ENCODE measurements around the gene TRIB2.

The TRIB2 gene

DNA sequence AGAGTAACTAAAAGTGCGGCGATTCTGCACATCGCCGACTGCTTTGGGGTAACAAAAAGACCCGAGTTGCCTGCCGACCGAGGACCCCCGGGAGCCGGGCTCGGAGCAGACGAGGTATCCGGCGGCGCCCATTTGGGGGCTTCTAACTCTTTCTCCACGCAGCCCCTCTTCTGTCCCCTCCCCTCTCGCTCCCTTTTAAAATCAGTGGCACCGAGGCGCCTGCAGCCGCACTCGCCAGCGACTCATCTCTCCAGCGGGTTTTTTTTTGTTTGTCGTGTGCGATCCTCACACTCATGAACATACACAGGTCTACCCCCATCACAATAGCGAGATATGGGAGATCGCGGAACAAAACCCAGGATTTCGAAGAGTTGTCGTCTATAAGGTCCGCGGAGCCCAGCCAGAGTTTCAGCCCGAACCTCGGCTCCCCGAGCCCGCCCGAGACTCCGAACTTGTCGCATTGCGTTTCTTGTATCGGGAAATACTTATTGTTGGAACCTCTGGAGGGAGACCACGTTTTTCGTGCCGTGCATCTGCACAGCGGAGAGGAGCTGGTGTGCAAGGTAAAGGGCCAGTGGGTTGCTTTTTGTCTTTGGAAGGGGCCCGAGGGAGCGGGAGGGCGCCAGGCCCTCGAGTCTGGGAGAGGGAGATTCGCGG lies 1.4 kb downstream of the TRIB2 start:
- H3K4me3 ChIP-seq: peak overlapping the region; percentile 46 to 77 (median 70)
- H3K27ac ChIP-seq: peak overlapping the region; percentile 54 to 97 (median 91)

GRCh38 chr2:12718711-12719399 lies 2.1 kb downstream of the TRIB2 start:
- Histone ChIP-seq H3K4me3 (peak overlapping the region; percentile 46 to 77 (median 70)), H3K27ac (peak overlapping the region; percentile 54 to 97 (median 91))

DNA sequence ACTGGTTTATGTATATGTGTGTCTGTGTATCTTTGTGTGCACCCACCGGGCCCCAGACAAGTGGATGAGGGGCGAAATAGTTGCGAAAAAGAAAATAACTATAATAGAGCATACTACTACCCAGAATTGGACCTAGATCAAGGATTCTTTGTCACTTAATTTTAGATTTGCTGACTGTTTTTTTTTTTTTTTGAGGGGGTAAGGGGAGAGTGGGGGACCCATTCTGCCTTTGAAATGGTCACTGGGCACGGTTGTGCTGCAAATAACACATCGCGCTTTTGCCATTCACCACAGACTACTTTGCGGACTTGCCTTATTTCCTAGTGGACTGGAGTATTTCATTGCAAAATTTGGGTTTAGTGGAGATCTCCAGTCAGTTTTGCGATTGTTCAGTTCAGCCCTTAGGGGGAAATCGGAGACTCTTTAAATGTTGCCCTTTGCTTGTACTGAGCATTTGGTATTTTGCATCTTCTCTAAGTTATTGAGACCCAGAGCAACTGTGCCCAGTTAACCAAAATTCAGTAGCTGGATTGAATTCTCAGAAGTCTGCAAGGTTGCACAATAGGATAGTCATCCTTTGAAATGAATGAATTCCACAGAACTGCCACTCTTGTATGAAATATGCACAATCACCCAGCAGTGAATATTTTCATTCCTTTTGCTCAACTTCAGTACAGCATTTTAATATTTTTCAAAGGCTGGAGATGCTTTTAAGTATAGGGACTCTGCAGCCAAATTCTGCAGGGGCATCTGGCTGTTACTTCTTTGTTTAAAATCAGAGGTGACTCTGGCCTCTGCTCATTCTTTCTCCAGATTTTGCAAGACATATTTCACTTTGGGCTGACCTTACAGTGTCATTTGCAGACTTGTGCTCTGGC lies 2.9 kb downstream of the TRIB2 start:
- H3K27ac ChIP-seq: peak overlapping the region in 19 of 21 experiments; percentile 66 to 97 (median 92)
- peak overlapping the region; percentile 46 to 77 (median 70) for H3K4me3 ChIP-seq

DNA sequence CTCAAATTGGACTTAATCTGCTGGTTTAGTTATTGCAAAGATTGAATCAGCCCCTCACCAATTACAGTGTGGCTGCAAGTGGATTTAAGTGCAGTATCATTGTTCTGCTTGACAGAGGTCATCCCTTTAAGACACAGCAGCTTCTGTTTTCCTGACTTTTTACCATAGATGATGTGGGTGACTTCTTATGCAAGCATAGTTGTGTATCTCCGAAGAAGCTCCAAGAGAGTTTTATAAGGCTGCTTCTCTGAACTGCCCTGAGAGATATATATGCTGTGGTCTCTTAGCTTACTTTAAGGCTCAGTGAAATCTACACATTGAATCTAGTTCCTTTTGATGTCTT lies 3.5 kb downstream of the TRIB2 start:
- peak overlapping the region; percentile 2 to 77 (median 67) for H3K4me3 ChIP-seq
- peak overlapping the region in 7 of 21 experiments; percentile 17 to 96 (median 90) for H3K27ac ChIP-seq

GRCh38 chr2:12720754-12721378 lies 4.1 kb downstream of the TRIB2 start:
- H3K27ac ChIP-seq: peak overlapping the region in 6 of 21 experiments; percentile 0 to 96 (median 20)
- peak overlapping the region in 6 of 7 experiments; percentile 2 to 77 (median 68) for H3K4me3 ChIP-seq

DNA sequence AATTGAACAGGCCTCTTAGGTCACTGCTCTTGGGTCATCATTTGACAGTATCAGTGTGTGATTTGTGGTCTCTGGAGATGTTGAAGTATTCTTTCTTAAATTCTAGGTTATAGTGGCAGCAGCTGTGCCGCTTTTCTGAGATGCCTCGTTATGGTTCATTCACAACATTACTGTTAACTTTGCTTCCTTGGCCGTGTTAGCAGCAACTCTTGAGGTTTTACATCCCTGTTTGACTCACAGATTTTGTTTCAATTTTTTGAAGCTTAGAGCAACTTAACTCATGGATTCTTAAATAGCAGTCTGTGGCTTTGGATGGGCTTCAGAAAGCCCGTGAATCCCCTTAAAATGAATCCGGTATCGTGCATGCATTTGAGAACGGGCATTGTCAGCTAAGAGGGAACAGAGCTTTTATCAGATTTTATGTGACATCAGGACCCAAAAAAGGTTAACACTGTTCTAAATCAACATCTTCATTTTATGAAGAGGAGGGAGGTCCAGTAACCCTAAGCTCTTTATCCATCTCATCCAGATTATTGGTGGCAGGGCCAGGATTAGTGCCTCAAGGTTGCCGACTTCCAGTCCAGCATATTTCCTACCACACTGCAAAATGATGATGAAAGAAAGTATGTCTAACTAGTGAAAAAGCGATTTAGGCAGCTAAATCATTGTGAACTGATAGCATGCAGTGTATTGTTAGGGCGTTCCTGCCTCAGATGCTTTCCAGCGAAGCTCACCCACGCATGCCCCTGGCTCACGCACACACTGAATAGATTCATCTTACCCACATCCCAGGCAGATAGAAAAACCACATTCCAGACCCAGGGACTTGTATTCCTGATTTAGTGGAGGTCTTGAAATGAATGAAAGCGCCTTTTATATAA lies 5.1 kb downstream of the TRIB2 start:
- Histone ChIP-seq H3K4me3 (peak overlapping the region in 4 of 7 experiments; percentile 6 to 77 (median 66)), H3K27ac (peak overlapping the region in 7 of 21 experiments; percentile 6 to 96 (median 18))

DNA sequence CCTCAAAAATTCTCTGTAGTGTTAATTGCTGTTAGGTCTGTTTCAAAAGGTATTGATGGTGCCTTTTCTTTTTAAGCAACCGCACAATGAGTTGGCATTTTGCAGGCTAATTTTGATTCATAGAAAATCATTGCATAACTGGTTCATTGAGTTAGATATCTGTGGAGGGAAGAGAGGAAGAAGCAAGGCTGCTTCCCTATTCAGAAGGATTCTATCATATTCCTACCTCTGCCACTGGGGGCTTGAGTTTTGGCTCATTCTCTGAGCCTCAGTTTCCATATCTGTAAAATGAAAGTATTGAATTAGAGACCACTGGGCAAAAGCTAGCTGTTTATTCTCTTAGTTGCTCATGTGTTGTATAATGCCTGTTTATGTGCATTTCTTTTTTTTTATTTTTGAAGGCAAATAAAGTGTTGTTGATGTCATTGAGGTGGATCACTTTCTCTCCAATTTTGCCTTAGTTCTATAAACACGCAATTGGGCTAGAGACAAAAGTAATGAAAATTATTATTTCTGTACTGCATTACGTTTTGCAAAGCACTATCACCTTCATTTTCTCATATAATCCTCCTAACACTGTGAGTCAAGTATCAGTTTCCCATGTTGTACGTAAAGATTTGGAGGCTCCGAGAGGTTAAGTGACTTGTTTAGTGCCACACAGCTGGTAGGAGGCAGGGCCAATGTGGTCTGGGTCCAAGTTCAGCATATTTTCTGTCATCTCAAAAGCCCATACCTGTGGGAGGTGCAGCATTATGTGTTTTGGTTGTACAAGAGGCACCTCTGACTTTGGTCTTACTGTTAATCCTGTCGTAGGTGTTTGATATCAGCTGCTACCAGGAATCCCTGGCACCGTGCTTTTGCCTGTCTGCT lies 5.9 kb downstream of the TRIB2 start:
- peak overlapping the region in 2 of 7 experiments; percentile 6 to 67 for H3K4me3 ChIP-seq
- peak overlapping the region in 2 of 21 experiments; percentile 10 to 18 for H3K27ac ChIP-seq

GRCh38 chr2:12723736-12724463 lies 7.2 kb downstream of the TRIB2 start:
- H3K27ac ChIP-seq: no peak overlapping the region
- no peak overlapping the region for H3K4me3 ChIP-seq

GRCh38 chr2:12725233-12726187 lies 8.8 kb downstream of the TRIB2 start:
- H3K4me3 ChIP-seq: no peak overlapping the region

DNA sequence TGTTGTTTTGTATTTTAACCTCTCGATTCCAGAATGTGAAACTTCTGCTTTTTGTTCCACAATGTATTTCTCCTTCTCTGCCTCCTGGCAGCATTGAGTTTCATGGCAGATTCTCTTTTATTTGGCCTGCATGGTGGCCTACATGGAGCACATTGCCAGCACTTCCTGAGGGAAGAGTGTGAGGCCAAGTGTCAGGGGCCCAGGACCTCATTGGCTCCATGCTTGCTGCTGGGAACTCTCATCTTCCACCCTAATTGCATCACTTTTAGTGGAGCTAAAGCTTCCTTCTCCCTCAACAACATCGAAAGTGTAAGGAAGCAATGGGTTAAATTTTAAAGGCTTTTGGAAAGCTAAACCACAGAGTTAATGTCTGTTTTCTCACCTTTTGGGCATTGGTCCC lies 9.5 kb downstream of the TRIB2 start:
- Histone ChIP-seq H3K4me3 (no peak overlapping the region), H3K27ac (no peak overlapping the region)

More at GRCh38 chr2:12725233-12726187, 8.8 kb downstream of the TRIB2 start:
- H3K27ac ChIP-seq: peak overlapping the region in 2 of 21 experiments; percentile 11 to 14

- peak overlapping the region in 3 of 21 experiments; percentile 0 to 60 (median 45) for H3K27ac ChIP-seq
- H3K4me3 ChIP-seq: no peak overlapping the region
Measured at GRCh38 chr2:12727065-12727464, 10.3 kb downstream of the TRIB2 start.

GRCh38 chr2:12727641-12728040 lies 10.9 kb downstream of the TRIB2 start:
- Histone ChIP-seq H3K4me3 (no peak overlapping the region), H3K27ac (peak overlapping the region in 5 of 21 experiments; percentile 0 to 60 (median 30))

DNA sequence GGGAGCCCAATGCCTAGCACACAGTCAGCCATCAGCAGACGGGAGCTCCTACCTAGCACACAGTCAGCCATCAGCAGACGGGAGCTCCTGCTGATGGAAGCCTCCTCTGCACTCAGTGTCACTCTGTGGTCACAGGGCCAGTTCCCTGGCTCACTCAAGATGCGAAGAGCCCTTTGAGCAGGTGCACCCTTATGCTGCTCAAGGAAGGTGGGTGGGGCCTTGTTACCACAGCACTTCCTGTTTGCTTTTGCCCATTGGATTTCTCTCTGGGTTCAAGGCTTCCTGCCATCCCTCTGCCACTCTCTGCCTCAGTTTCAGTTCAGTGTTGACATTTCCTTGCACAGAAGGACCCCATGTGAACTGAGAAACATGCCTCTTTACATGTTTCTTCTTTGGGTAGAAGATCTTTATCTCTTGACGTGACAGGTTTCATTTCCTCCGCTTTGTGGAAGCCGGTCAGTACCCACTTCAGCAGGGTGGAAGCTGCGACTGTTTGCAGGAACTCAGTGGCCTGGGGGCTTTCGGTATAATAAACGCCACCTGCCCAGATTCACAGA lies 11.6 kb downstream of the TRIB2 start:
- peak overlapping the region in 7 of 21 experiments; percentile 11 to 60 (median 22) for H3K27ac ChIP-seq
- no peak overlapping the region for H3K4me3 ChIP-seq

DNA sequence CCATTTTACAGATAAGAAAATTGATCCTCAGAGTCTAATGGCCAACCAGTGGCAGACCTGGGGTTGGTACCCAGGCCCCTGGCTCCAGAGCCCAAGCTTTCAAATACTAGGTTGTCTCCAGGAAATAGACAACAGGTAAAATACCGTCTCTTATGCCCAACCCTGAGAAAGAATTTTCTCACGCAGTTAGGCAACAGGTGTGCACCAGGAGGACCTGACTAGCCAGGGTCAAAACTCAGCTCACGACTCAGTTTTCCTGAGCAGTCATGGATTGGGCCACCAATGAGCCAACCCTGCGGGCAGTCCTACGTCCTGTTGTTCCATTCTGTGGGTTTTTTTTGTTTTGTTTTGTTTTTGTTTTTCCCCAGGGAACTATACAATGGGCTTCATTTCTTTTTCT lies 13.5 kb downstream of the TRIB2 start:
- Histone ChIP-seq H3K27ac (no peak overlapping the region), H3K4me3 (no peak overlapping the region)

GRCh38 chr2:12731701-12732280 lies 15.1 kb downstream of the TRIB2 start:
- Histone ChIP-seq H3K27ac (peak overlapping the region in 2 of 21 experiments; percentile 13 to 22), H3K4me3 (no peak overlapping the region)
